HUDEP-2 (cell line): ENCODE measurements around the gene WNK1.
"Not testable (repeated sequence)": the region's sequence is repeated elsewhere in the genome, so short reads cannot be mapped to it uniquely, and the experiment has no call there.

Experiments
- DNase-seq, 76 experiments: peaks; one replicate each; lab custom pipeline; 2025; ENCODE audit not compliant: unreplicated experiment in 76 of 76; lab: John Stamatoyannopoulos, UW

Gene WNK1

DNA sequence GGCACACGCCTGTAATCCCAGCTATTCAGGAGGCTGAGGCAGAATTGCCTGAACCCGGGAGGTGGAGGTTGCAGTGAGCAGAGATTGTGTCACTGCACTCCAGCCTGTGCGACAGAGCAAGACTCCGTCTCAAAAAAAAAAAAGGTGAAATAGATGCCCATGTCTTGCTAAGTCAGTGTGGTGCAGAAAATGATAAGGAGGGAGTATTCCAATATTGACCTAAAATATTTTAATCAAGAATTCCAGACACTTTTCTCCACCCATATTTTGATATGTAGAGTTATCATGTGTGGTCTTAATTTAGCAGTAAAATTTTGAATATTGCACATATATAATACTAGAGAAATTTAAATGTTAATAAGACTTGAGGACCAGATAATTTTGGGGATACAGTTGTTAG is 57.7 kb downstream of the WNK1 start:
- DNase-seq, result peak in 10 of 76 experiments; percentile 16 to 62 (median 25)

DNA sequence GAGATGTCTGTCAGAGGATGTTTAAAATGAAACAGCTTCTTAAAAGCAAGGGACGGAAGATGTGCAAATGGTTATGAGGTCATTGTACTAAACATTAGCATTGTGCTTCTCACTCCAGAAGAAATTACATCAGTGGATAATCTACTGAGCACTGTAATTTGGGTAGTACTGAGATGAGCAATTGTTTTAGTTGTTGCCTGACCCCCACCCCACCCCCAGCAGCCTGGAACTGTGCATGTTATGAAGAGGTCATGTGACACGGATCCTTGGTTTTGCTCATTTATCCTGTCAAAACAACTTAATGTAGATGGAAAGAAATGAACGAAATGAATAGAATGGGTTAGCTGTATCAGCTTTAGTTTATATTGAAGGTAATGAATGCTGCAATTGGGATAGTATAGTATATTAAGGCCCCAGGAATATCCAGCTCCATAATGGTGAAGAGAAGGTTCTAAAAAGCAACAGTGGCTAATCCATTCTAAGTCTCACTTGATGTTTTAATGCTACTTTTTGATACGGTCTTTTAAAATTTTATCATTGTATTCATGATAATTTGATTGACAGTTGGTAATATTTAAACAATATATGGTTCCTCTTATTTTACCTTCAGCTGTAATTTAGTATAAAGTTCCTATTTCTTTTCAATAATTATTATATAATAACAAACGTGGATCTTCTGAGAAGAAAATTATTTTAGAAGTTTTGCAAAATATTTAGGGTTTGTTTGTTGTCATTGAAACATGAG is 58.5 kb downstream of the WNK1 start:
- peak in 9 of 76 experiments; percentile 9 to 36 (median 14) for DNase-seq

- DNase-seq, result no peak
Measured at GRCh38 chr12:812950-813349, 60.6 kb downstream of the WNK1 start.

DNA sequence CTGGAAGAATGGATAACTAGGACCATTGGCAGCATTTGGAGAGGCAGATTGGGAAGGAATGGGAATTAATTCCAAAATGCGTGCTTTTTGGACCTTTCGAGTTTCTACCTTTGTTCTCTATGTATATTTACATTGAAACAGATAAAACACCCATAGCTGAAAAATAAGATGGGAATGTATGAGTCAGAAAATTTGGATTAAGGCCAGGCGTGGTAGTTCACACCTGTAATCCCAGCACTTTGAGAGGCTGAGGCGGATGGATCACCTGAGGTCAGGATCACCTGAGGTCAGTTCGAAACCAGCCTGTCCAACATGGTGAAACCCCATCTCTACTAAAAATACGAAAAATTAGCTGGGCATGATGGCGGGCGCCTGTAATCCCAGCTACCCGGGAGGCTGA is 65.1 kb downstream of the WNK1 start:
- not testable (repeated sequence) for DNase-seq

- no peak for DNase-seq
Measured at GRCh38 chr12:817941-818600, 65.7 kb downstream of the WNK1 start.

GRCh38 chr12:818733-819132 is 66.4 kb downstream of the WNK1 start:
- DNase-seq, result no peak

- DNase-seq, result no peak
Measured at GRCh38 chr12:820336-820735, 68.0 kb downstream of the WNK1 start.

- no peak for DNase-seq
Measured at GRCh38 chr12:823028-823698, 70.8 kb downstream of the WNK1 start.

GRCh38 chr12:826331-826730 is 74.0 kb downstream of the WNK1 start:
- no peak for DNase-seq

DNA sequence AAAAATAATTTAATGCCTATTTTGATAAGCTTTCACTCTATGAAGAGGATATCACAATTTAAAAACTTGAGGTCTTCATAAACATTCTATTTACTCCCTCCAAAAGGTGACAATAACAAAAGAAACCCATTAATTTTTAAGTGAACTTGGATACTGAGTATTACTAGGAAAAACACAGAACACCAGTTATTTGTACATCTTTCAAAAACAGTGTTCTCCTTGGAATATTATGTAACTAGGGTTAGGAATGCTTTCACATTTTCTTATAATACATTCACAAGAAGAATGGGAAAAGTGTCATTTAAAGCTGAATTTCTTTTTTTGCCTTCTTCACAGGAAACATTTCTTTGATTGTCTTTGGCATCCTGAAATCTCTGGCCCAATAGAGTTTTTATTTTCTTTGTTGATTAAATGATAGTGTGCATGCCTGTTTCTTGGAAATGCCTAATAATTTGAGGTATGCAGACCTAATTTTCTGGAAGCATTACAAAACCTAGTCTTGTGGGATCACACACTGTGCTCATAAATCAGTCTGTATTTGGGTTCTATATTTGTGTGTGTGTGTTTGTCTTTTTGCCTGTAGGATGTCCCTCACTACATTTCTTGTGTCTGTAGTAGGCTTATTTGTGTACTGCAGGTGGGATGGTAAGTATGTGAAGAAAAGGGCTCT is 76.5 kb downstream of the WNK1 start:
- no peak for DNase-seq

DNA sequence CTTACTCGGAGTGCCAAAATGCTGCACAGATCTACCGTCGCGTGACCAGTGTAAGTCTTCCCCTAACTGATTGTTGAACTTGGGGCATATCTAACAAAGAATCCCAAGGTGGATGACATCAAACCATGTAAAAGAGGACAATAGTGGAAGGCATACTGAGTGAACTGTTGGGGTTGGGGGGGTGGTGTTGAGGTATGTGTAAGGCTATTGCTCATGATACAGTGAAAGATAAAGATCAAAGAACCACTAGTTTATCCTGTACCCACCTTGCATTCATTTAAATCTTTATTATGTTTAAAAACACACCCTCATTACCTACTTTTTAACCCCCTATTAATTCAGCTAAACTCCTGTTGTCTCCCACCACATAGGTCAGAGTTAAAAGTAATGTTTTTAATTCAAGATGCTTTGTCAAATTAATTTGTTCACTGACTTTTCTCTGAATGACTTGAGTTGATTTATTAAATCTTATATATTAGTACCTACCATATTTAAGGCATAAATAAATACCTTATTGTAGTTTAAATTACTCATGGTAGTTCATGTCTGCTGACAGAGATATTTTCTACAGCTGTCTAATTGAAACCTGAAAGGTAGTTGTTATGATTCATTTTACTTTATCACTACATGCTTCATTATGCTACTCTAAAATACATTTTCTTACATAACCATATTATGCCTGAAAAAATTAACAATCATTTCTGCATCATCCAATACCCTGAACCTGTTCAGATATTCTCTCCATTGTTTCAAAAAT is 77.9 kb downstream of the WNK1 start:
- no peak for DNase-seq

DNA sequence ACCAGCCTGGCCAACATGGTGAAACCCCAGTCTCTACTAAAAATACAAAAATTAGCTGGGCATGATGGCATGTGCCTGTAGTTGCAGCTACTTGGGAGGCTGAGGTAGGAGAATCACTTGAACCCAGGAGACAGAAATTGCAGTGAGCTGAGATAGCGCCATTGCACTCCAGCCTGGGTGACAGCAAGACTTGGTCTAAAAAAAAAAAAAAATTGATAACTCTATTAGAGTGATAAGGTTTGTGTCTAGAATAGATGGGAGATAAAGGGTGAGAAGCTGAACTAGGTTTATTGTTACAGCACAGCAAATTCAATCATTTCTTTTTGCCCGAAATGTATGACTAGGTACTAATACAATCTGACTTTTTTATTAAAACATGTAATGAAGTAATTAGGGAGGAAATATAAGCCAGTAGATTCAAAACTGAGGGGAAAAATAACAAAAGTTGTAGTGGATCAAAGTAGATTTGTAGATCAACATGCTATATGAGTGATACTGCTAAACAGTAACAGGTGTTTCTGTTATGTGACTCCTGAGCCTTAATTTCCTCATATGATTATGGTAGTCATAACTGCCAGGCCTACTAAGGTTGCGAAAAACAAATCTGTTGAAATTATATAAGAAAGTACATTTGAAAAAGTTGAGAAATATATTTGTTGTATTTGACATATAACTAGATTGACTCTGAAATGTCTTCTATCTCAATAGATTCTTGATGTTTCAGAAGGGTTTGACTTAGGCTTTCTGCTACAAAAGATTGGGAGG is 83.6 kb downstream of the WNK1 start:
- DNase-seq, result no peak

DNA sequence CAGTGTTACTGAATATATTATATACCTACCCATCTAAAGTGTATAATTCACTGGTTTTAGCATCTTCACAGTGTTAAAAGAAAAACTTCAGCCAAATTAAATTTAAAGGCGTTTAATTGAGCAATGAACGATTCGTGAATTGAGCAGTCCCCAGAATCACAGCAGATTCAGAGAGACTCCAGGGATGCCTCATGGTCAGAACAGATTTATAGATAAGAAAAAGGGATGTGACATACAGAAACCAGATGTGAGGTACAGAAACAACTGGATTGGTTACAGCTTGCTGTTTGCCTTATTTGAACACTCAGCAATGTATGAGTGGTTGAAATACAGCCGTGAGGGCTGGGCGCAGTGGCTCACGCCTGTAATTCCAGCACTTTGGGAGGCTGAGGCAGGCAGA is 84.6 kb downstream of the WNK1 start:
- DNase-seq, result no peak

DNA sequence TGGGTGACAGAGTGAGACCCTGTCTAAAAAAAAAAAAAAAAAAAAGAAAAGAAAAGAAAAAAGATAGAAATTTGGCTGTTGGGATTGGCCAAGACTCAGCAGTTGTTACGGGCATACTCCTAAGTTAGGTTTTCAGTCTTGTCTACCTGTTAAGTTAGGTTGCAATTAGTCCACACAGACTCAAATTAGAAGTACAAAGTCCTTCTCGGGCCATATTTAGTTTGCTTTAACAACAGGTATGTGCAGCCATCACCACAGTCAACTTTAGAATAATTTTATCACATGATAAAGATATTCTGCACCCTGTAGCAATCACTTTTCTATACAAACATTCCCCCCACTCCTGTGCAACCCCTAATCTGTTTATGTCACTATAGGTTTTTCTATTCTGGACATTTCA is 85.2 kb downstream of the WNK1 start:
- no peak for DNase-seq

- DNase-seq, result no peak
Measured at GRCh38 chr12:843609-844008, 91.2 kb downstream of the WNK1 start.

GRCh38 chr12:846421-846820 is 94.0 kb downstream of the WNK1 start:
- no peak for DNase-seq

- peak in 1 of 76 experiments; percentile 8 for DNase-seq
Measured at GRCh38 chr12:848173-848865, 95.9 kb downstream of the WNK1 start.

GRCh38 chr12:848882-849527 is 96.6 kb downstream of the WNK1 start:
- no peak for DNase-seq
